Muscle of leg (tissue), 11 donors: Measurements from ENCODE around the gene RPGR. TPM values are rescaled to one million over a fixed set of nuclear protein-coding genes. Genes with fewer than 3 reads are reported as not detected.
A peak's percentile ranks its signal among the peaks of the same experiment; 100 is the strongest.

ENCODE experiments used
- DNase-seq: peaks from one replicate; pipeline ENCODE4 v3.0.0; 2013
- H3K27ac ChIP-seq: one replicate; pipeline ENCODE4 v1.5.1; 2013; ENCODE audit warnings: mild to moderate bottlenecking, low read length, control low read depth
- H3K27me3 ChIP-seq: one replicate; pipeline ENCODE4 v1.6.1; 2013; ENCODE audit warnings: low read length; ENCODE audit not compliant: control insufficient read depth, insufficient read depth
- H3K36me3 ChIP-seq: one replicate; pipeline ENCODE4 v1.6.1; 2013; ENCODE audit warnings: low read length; ENCODE audit not compliant: control insufficient read depth, insufficient read depth
- H3K4me1 ChIP-seq: one replicate; pipeline ENCODE4 v1.6.1; 2013; ENCODE audit warnings: low read length; ENCODE audit not compliant: control insufficient read depth, insufficient read depth
- H3K4me3 ChIP-seq: one replicate; pipeline ENCODE4 v1.5.1; 2013; ENCODE audit warnings: low read length, control low read depth
- H3K9me3 ChIP-seq: replicated peaks from 2 replicates; pipeline ENCODE4 v1.6.1; 2013; ENCODE audit warnings: low read depth, low read length; ENCODE audit not compliant: control insufficient read depth
- WGBS: methylation state at CpG from one replicate; pipeline ENCODE4 v1.1.5; 2013; ENCODE audit warnings: missing lambda C conversion rate; ENCODE audit not compliant: insufficient coverage; 5-methylcytosine and 5-hydroxymethylcytosine counted together
- polyA plus RNA-seq, 8 donors: library from polyadenylated mRNA; unstranded; fragments of 120-200 nt; gene quantifications; one replicate each; pipeline versions ENCODE4 v1.2.1 to v1.2.3, GENCODE V29; 2013; ENCODE audit warnings: inconsistent platforms in 1 of 8, low replicate concordance in 1 of 8; ENCODE audit not compliant: insufficient read length in 8 of 8, insufficient read depth in 1 of 8
- total RNA-seq: library from RNA; stranded (reverse); fragments of 120-200 nt; gene quantifications from one replicate; pipeline ENCODE4 v1.2.4, GENCODE V29; 2013

Gene RPGR
- total and polyA plus RNA-seq, 9 donors, result 4.2 to 8.9 (median 5.4) TPM

DNA sequence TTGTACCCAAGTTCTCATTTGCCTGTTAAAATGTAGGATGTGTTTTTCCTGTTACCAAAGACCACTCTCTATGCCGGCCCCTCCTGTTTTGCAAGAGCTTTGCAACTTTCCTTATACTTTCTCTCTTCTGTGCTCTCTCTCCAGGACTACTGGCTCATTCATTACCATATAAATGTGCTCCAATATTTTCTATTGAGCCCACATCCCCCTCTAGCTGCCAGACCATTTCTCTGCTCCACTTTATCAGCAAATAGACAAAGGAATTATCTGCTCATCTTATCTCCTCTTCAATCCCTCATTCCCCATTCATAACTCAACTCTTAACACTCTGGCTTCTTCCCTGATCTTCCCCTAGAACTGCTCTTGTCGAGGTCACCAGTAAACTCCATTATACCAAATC is 33.6 kb downstream of the RPGR start:
- Histone ChIP-seq H3K4me1 (no peaks in the 10 kb centered on the region), H3K4me3 (no peak overlapping the region), H3K27ac (no peak overlapping the region), H3K9me3 (no peaks in the 10 kb centered on the region), H3K27me3 (peaks cover 4% of the 10 kb centered on the region), H3K36me3 (no peaks in the 10 kb centered on the region)
- peak; percentile 38 for DNase-seq
- 40% methylated on average over 2 of the region's 2 CpGs for WGBS

DNA sequence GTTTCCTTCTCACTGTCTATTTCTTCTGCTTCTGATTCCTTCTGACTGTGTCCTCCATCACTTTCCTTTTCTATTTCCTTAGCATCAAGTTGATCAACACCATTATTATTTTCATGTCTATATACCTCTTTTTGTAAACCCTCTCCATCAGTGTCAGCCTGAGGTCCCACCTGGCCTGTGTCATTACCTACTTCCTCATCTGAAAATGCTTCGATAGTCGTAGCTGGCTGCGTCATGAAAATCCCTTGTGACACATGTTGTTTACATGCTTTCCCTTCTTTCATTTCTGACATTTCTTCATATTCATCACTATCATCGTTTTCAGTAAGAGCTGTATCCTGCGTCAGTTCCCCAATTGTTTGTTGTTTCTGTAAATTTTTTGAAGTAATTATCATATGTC is 39.6 kb downstream of the RPGR start:
- no peaks in the 10 kb centered on the region for H3K9me3 ChIP-seq
- no peak for DNase-seq
- H3K36me3 ChIP-seq, result no peaks in the 10 kb centered on the region
- H3K4me3 ChIP-seq, result no peak overlapping the region
- WGBS, result 84% methylated on average over 3 of the region's 5 CpGs
- peaks cover 4% of the 10 kb centered on the region for H3K27me3 ChIP-seq
- no peaks in the 10 kb centered on the region for H3K4me1 ChIP-seq
- H3K27ac ChIP-seq, result no peak overlapping the region

DNA sequence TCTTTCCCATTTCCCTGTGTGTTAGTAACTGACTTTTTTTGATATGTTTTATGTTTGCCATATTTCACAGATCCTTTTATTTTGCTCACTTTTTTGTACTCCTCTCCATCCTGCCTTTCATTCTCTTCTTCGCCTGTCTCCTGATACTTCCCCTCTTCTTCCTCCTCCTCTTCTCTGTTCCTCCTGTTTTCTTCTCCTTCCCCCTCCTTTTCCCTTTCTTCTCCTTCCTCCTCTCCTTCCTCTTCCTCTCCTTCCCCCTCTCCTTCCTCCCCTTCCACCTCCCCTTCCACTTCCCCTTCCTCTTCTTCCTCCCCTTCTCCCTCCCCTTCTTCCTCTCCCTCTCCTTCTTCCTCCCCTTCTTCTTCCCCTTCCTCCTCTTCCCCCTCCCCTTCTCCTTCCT is 41.7 kb downstream of the RPGR start:
- no peaks in the 10 kb centered on the region for H3K27me3 ChIP-seq
- no peaks in the 10 kb centered on the region for H3K9me3 ChIP-seq
- WGBS, result 62% methylated on average over 1 of the region's 1 CpG
- no peak overlapping the region for H3K4me3 ChIP-seq
- no peak overlapping the region for H3K27ac ChIP-seq
- no peak for DNase-seq
- H3K36me3 ChIP-seq, result no peaks in the 10 kb centered on the region
- H3K4me1 ChIP-seq, result no peaks in the 10 kb centered on the region

GRCh38 chrX:38282049-38282448 is 45.3 kb downstream of the RPGR start:
- no peaks in the 10 kb centered on the region for H3K27me3 ChIP-seq
- no peak overlapping the region for H3K4me3 ChIP-seq
- peak; percentile 22 for DNase-seq
- H3K27ac ChIP-seq, result no peak overlapping the region
- WGBS, result 50% methylated on average over 1 of the region's 1 CpG
- no peaks in the 10 kb centered on the region for H3K36me3 ChIP-seq
- H3K9me3 ChIP-seq, result no peaks in the 10 kb centered on the region
- H3K4me1 ChIP-seq, result no peaks in the 10 kb centered on the region

DNA sequence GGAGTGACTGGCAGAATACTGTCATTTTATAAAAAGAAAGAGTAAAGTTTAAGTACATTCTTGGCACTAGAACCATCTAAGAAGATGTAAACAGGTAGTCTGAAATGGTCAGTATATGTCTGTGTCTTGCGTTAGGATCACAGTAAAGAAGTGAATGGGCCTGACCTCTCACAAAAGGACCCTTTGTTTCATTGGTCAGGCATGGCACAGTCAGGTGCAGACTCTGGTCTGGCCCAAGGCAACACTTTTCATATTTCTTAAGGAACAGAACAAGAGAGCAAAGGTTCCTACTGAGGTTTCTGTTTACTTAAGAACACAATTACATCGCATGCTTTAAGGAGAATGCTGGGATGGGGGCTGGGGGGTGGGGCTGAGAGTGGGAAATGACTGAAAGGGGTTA is 48.1 kb downstream of the RPGR start:
- no peaks in the 10 kb centered on the region for H3K4me1 ChIP-seq
- H3K9me3 ChIP-seq, result no peaks in the 10 kb centered on the region
- H3K27me3 ChIP-seq, result peaks cover 3% of the 10 kb centered on the region
- DNase-seq, result no peak
- WGBS, result no CpG with 5 or more reads among the region's 2 CpGs
- no peak overlapping the region for H3K27ac ChIP-seq
- no peak overlapping the region for H3K4me3 ChIP-seq
- H3K36me3 ChIP-seq, result no peaks in the 10 kb centered on the region

- H3K27me3 ChIP-seq, result peaks cover 4% of the 10 kb centered on the region
- H3K36me3 ChIP-seq, result no peaks in the 10 kb centered on the region
- H3K4me3 ChIP-seq, result no peak overlapping the region
- peak; percentile 45 for DNase-seq
- H3K27ac ChIP-seq, result no peak overlapping the region
- WGBS, result no CpG with 5 or more reads among the region's 1 CpG
- no peaks in the 10 kb centered on the region for H3K9me3 ChIP-seq
- H3K4me1 ChIP-seq, result no peaks in the 10 kb centered on the region
Measured at GRCh38 chrX:38278682-38279081, 48.6 kb downstream of the RPGR start.

DNA sequence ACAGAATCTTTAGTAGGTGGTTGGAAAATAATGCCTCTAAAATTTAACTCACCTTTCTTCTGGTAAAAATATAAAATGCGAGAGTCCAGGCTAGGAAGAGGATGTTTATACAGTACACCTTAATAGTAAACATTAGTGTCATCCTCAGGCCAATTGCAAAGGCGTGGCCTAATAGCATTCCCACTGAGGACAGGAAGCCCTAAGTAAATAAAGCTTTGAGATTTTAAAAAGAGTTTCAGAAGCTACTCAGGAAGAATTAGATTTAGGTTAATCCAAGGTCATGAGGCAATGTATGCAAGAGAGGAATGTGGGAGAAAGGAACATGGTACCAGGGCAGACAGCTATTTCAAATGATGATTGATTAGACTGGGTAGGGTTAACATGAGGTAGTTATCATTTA is 49.5 kb downstream of the RPGR start:
- H3K27me3 ChIP-seq, result peaks cover 4% of the 10 kb centered on the region
- no peak overlapping the region for H3K27ac ChIP-seq
- no peaks in the 10 kb centered on the region for H3K36me3 ChIP-seq
- DNase-seq, result no peak
- 75% methylated on average over 1 of the region's 2 CpGs for WGBS
- H3K4me1 ChIP-seq, result no peaks in the 10 kb centered on the region
- no peak overlapping the region for H3K4me3 ChIP-seq
- no peaks in the 10 kb centered on the region for H3K9me3 ChIP-seq

- no peaks in the 10 kb centered on the region for H3K4me1 ChIP-seq
- WGBS, result no CpG with 5 or more reads among the region's 2 CpGs
- H3K27me3 ChIP-seq, result peaks cover 4% of the 10 kb centered on the region
- no peaks in the 10 kb centered on the region for H3K36me3 ChIP-seq
- H3K27ac ChIP-seq, result no peak overlapping the region
- no peaks in the 10 kb centered on the region for H3K9me3 ChIP-seq
- DNase-seq, result no peak
- H3K4me3 ChIP-seq, result no peak overlapping the region
Measured at GRCh38 chrX:38277136-38277535, 50.2 kb downstream of the RPGR start.

GRCh38 chrX:38276089-38276488 is 51.2 kb downstream of the RPGR start:
- no peaks in the 10 kb centered on the region for H3K36me3 ChIP-seq
- no peak overlapping the region for H3K27ac ChIP-seq
- peaks cover 4% of the 10 kb centered on the region for H3K27me3 ChIP-seq
- no peak overlapping the region for H3K4me3 ChIP-seq
- 80% methylated on average over 1 of the region's 2 CpGs for WGBS
- H3K4me1 ChIP-seq, result no peaks in the 10 kb centered on the region
- DNase-seq, result no peak
- H3K9me3 ChIP-seq, result no peaks in the 10 kb centered on the region

DNA sequence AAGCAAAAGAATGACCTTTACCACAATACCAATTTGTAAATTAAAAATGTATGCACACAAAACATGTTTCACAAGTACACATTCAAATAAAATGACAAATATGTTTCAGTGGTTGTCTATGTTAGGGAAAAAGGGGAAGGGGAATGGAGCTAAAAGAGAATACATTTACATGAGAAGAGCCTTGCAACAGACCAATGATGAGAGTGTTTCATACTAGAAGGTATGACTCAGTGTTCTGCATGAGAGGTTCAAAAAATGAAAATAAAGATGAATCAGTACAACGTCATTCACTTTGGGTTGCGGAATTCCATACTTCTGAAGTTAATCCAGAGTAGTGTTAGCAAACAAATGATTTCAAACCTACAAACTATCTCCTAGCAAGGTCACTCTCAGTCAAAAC is 51.7 kb downstream of the RPGR start:
- no CpG with 5 or more reads among the region's 2 CpGs for whole genome bisulfite sequencing

DNA sequence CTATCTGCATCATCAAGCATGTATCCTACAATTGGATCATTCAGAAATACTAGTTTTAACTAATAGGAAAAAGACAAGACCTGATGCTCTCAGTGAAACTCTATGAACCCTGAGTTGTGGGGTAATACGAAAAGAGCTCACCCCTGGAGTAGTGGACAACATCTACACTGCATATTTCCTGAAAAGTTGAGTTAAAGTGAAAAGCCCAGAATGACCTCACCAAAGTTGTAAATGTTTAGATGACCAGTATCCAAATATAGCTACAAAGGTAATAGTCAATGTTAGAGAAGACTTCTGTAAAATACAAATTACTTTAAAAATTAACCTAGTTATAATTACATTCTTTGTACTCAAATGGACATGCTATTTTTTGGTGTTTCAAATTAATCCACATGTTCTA is 53.9 kb downstream of the RPGR start:
- no peaks in the 10 kb centered on the region for H3K4me1 ChIP-seq
- no peaks in the 10 kb centered on the region for H3K9me3 ChIP-seq

More for the DNA sequence above, 51.7 kb downstream of the RPGR start:
- Histone ChIP-seq H3K4me3 (no peak overlapping the region), H3K36me3 (no peaks in the 10 kb centered on the region), H3K9me3 (no peaks in the 10 kb centered on the region), H3K27me3 (peaks cover 4% of the 10 kb centered on the region), H3K4me1 (no peaks in the 10 kb centered on the region), H3K27ac (no peak overlapping the region)
- no peak for DNase-seq

More for the DNA sequence above, 53.9 kb downstream of the RPGR start:
- Histone ChIP-seq H3K4me3 (no peak overlapping the region), H3K27ac (no peak overlapping the region), H3K27me3 (peaks cover 7% of the 10 kb centered on the region), H3K36me3 (no peaks in the 10 kb centered on the region)
- no CpG with 5 or more reads among the region's 1 CpG for WGBS
- no peak for DNase-seq
